Fibroblast of skin of right biceps (primary cell): ENCODE measurements around the gene HS6ST3.

ENCODE experiments used
- DNase-seq: peaks from one replicate; pipeline ENCODE4 v3.0.0-alpha.2; 2013

HS6ST3 gene

DNA sequence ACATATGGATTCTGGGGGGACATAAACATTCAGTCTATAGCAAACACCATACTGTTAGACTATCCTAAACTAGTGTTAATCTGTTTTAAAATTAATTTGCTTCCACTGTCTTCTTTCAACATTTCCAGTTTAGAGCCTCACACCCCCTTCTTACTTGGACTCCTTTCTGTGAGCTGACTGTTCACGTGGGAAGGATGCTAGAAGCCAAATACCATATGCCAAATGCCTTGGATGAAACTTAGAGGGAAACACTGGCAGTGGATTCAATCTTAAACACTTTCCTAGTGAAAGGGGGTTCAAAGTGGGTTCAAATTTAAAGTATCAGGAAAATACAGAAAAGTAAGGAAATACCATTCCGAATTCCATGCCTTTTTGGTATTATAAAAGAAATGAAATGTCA, 113.6 kb downstream of the HS6ST3 start:
- DNase-seq: no peak

DNA sequence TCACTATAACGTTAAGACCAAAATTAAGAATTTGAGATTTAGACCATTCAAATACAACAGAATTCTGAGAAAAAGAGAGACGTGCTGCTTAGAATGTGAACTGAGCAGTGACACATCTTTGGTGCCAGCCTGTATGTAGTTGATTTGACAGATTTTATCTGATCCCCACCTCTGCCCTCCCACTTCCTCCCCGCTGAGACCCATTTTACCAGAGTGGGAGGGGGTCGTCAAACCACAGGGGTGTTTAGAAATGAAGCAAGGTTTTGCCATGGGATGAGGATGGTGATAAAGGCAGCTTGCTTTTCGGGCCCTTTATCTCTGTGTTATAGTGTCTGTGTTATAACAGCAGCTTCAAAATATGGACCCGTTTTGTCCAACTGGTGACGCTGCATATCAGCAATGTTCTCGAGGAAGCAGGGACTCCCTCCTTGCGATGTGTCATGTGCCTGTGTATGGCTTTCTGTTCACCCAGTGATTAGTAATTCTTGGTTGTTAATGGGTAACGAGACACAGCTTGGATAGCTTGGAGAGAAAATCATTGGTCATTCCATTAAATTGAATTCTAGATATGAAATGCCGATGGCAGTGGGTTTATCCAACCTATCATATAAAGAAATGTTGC, 125.0 kb downstream of the HS6ST3 start:
- DNase-seq: no peak

DNA sequence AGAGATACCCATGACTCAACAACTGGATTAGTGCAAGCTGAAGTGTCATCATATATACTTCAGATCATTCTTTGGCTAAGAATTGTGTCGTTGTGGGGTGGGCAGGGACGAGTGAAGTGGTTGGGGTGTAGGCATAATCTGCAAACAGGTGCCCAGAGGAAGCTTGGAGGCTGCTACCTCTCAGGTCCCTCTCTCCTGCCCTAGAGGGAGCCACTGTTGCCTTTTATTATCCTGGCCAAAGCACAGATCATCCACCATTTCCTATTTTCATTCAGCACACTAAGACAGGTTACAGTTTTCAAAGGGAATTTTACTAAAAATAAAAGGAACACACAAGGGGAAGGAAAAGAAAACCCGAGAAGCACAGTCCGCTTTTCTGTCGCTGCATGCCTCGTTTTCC, 126.6 kb downstream of the HS6ST3 start:
- DNase-seq: no peak

DNA sequence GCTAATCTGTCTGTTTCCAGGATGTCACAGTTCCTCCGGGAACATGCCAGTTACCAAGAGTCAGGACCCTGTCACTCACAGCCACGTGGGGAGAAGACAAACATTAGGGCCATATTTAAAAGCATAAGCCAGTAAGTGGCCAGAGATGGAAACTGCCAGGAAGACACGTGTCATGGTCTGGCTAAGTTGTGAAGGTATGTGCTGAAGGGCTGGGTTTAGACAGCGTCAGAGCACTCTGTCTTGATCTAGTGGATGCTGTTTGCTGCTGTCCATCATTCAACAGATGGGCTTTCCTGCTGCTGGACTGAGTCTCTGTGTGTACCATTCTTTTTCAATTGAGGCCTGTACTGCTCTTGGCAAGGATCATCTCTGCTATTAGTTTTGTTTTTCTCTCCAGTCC, 128.6 kb downstream of the HS6ST3 start:
- no peak for DNase-seq

DNA sequence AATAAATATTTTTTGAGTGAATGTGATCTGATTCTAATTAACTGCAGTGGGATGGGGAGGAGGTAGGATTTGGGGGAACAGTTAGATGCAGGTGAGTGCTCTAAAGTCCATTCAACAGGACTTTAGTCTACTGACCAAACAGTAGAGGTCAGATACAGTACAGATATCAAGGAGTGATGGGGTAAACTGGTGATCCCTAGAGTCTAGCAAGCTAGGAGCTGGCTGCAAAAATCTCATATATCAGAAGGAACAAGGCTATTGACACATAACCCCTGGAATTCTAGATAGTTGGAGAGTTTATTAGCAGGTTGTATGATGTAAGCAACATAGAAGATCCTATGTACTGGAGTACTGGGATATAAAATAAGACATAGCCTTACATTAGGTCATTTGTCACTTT, 131.6 kb downstream of the HS6ST3 start:
- DNase-seq: no peak

DNA sequence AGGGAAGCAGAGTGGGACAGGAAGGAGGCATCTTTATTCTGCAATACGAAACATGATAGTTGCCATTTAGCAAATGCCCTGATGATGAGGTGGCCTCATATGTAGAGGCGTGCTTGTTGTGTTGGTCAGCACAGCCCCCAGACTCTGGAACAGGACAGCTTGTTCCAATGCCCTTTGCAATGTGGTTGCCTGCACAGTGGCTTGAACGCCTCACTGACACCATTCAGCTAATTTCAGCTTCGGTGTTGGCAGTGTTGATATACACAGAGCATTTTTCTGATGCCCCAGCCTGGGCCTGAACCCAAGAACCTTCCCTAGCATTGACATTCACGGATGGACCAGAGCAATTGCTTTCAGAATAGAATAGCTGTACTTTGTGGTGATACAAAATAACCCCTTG, 133.3 kb downstream of the HS6ST3 start:
- no peak for DNase-seq

DNA sequence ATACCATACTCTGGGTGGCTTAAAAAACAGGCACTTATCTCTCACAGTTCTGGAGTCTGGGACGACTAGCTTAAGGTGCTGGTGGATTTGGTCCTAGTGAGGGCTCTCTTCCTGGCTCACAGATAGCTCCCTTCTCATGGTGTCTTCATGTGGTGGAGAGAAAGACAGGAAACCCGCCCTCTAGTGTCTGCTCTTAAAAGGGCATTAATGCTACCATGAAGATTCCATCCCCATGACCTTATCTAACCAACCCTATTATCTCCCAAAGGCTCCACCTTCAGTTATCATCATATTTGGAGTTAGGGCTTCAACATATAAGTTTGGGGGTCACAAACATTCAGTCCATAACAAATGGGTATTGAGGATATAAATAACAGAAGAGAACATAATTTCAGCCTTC, 139.4 kb downstream of the HS6ST3 start:
- DNase-seq: no peak

DNA sequence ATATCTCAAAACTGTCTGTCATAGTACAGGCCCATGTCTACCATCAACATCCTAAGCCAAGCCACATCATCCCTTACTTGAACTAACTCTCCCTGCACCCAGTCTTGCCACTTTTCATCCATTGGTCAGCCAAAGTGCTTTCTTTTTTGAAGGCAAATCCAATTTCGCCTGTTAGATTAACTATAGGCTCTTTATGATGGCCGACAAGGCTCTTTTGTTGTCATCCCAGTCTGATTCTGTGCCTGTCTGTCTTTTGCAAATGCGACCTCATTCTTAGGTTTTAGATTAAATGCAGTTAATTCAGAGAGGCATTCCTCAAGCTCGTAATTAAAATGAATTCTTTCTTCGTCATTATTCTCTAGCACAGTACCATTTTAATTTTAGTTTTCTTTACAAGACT, 148.3 kb downstream of the HS6ST3 start:
- no peak for DNase-seq

DNA sequence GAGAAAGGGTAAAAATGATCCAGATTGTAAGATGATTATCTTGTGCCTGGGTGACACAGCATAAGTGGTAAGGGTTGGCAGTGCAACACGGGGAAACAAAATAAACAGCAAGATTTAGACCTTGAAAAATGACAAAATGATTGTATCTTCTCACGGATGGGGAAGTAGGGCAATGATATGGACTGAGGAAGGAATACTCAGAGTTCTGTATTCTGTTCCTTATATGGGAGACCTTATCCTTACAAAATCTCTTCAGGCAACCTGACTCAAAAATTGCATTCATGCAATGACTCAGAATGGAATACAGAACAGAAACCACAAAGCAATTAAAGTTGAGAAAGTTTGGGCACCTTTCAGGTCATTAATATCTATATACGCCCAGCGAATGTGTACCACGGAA, 149.0 kb downstream of the HS6ST3 start:
- DNase-seq: no peak

DNA sequence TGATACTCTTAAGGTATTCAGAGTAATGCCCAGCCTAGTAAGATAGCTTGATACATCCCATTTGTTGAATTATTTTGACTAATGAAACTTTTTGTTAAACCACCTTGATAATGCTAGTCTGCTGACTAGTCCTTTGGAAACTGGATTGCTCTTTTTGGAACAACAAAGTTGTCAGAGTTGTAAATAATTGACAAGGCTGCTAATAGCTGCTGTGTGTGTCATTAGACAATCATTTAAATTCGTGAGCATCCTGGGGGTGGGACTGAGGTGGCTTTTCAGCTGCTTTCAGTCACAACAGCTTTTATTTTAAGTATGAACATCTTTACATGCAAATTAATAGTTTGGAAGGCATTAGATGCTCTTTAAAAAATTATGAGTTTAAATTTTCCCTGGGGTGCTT, 153.5 kb downstream of the HS6ST3 start:
- DNase-seq: no peak

DNA sequence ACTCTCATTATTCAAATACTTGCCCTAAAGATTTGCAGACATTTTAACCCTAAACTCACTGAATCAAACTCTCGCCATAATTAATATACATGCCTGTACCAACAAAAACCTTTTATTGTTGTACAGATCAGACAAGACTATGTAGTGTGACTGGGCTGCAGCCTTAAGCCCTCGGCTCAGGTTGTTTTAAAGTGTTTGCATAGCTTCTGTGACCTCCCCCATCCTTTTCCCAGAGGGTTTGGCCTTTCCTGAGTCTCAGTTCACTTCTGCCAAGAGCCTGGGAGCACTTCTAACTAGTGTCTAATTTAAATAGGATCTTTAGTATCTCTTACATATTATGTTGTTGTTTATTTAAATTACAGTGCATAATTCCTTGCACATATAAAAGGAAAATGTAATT, 158.2 kb downstream of the HS6ST3 start:
- DNase-seq: no peak

DNA sequence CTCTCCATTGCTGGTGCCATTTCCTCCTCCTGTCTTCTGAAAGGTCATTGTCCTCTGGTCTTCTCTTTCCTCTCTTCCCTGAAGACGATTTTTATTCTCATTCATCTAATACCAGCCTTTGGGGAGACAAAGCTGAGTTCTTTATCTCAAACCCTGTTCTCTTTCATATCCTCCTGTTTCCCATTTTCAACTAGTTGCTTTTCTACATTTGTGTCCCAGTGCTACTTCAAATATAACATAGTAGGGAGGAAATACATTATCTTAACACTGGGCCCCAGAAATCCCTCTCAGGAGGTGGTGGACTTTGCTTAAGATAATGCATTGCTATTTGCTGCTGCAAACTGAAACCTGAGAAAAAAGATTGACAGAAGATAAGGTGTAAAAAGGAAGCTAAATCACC, 159.1 kb downstream of the HS6ST3 start:
- no peak for DNase-seq

DNA sequence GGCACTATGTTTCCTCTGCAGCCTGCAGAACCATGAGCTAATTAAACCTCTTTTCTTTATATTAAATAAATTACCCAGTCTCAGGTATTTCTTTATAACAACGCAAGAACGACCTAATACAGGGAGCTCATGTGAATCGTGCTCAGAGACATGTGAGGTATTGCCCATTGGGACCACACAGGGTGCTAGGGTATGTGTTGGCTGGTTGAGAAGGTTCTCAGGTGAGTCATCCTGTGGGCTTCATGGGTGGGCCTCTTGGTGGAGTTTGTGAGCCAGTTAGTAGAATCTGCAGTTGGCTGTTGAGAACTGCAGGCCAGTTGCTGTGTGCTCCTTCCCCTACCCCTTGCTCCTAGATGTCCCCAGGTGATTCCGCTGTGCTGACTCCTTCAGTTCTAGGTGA, 163.0 kb downstream of the HS6ST3 start:
- peak; percentile 0 for DNase-seq

DNA sequence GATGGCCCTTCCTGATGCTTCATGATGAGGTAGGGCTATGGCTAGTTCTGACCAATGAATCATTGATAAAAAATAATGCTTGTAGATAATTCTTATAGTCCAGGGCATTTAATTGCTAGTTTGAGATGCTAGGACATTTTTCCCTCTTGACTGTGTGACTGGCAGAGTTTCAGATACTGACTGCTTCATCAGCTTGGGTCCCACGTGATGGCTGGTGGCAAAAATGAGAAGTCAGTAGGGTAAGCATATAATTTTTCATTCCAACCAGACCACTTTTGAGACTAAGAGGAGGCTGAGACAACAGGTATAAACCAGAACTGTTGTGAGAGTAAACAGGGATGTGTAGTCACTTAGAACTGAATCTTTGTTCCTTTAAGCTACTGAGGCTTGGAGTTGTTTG, 183.3 kb downstream of the HS6ST3 start:
- no peak for DNase-seq

DNA sequence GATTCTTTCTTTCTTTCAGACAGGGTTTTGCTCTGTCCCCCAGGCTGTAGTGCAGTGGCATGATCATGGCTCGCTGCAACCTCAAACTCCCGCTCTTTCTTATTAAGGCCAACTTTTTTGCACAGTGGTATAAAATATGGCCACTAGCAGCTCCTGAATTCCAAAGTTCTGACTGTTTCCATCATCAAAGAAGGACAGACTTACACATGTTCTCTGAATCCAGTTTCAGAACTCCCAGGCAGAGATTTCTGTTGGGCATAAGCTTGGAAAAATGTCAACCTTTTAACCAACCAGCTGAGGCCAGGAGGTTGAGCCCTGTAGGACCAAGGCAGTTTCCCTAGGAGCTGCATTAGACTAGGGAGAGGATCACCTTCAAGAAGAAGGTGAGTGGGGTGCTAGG, 184.1 kb downstream of the HS6ST3 start:
- no peak for DNase-seq

DNA sequence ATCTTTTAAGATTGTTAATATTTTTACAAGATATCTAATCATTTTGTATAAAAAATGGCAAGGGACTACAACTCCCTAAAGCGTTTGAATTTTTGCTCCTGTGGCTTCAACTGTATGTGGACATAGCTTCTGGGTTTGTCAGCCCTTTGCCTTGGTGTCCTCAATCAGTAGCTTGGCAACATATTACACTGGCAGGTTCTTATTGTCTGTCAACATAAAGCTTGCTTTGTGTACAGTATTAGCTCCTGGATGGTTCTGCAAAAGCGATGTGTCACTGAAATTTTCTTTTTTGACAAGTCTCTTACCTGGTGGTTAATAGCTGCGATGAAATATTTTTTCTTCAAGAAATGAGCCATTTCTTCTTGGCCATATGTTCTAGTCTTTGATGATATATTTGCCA, 190.0 kb downstream of the HS6ST3 start:
- no peak for DNase-seq

DNA sequence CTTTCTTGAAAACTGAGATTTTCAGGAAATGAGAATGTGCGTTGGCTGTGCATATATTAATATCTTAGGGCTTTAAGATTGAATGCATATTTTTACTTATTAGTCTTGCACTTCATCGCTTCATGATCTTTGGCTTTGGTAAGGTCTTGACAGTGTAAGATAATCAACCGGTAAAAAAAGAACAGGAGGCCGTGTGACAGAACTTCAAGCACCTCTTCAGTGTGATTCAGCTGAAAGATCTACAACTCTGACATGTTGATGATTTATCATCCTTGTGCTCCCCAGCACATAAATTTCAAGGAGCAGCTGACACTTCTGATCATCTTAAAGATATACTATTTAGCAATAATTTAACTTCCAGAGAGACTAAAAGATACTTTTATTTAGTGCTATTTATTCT, 195.1 kb downstream of the HS6ST3 start:
- no peak for DNase-seq

DNA sequence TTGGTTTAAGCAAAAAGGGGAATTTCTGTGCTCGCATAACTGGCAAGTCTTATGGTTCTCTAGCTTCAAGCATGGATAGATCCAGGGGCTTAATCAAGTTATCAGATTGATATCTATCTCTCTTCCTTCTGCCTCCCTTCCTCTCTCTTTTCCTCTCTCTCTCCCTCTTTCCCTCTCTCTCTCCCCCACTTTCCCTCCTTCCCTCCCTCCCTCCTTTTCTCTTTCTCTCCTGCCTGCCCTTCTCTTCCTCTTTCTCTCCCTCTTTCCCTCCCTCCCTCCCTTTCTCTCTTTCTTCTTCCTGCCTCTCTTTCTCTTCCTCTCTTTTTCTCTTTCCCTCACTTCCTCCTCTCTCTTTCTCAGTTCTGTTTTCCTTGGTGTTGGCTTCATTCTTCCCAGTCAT, 195.8 kb downstream of the HS6ST3 start:
- no peak for DNase-seq

DNA sequence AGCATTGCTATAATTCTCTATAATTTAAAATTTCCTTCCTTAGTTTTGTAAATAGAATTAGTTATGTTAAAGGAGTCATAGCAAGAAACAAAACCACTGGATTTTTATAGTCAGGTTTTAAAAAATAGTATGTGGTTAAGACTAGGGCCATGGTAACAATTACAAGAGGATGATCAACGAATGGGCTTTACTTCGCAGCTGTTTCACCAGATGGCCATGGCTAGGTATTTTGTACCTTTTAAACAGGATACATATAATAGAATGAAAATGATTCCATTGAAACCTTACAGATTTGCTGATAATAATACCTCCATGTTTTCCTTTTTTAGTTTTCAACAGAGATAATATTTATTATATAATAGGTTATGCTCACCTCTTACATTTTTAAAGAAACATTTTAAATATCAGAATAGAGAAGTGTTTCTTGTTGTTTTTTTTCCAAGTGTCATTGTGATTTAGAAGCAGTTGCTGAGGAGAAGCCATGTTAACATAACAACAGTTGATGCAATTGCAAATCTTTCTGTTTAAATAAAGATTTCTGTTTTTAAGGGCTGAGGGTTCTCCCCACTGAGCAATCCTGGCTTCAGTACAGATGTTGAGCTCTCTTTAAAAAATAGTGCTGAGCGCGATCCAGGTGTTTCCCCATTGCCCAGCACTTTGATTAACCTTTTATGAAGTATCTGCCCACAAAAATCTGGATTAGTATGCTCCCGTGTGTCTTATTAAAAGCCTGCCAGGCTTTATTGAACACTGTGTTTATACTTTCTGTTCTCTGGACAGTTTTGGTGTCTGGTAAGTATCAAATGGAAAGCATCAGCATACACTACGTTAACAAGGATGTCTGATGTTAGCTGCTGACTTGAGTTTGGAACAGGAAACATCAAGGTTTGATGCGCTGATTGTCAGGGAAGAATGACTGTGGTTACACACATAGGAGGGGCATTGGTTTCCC, 205.3 kb downstream of the HS6ST3 start:
- no peak for DNase-seq

DNA sequence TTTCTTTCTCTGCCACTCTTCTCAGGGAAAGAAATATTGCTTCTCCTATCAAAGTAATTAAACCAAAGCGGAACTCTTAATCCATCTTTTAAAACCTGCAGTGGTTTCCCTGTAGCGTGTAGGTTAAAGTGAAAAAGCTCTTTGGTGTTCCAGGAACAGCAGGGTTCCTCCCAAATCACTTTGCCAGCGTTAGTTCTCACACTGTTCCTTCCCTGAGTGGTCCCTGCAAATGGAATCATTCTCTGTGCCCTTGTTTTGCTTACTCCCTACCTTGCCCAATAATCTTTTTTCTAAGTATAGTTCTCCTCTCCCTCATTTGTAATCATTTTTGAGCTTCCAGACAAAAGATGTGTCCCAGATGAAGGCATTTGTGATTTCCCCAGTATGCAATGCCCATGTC, 207.5 kb downstream of the HS6ST3 start:
- no peak for DNase-seq

DNA sequence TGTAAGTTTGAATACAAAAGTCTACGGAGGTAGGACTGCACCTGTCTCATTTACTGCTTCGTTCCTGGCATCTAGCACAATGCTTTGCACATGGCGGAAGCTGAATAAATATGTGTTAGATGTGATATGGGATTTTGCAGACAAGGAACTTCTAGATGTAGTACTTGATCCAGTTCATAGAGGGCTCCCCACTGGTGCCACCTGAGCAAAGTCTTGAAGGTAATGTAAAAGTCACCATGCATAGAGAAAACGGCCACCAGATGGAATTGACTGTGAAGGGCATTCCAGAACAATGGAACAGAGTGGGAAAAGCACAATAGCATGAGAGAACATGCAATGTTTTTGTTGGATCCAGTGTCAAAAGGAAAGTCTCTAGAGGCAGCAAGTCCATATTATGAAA, 209.3 kb downstream of the HS6ST3 start:
- DNase-seq: no peak

DNA sequence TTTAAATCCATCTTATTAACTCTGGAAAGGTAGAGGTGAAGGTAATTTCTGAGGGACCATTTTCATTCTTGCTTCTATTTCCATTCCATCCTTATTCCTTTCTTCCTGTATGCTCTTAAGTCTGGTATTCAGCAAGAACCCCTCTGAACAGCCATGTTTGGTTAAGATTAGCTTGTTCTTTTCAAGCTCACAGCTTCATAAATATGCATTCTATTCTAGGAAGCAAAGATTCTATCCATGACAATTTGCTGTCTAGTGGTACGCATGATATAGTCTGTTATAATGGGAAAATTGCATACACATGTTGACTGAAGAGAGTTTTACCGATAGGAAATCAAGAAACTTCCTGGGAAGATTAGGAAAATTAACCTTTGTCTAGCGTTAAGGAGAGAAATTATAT, 218.7 kb downstream of the HS6ST3 start:
- DNase-seq: no peak

DNA sequence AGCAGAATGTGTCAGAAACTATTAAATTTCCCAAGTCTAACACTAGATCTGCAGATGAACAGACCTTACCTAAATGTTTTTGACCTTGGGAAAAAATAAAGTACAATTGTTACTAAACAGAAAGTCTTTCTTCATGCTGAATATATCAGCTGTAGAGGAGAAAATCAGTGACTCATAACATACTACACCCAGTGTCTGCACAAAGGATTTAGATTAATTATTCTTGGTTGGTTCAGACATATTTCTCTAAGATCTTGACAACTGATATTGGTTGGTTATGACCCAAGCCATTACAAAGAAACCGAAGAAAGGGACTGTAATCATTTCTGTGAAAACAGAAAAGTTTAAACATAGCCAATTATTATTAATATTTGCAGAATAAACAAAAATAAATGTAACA, 225.1 kb downstream of the HS6ST3 start:
- no peak for DNase-seq

DNA sequence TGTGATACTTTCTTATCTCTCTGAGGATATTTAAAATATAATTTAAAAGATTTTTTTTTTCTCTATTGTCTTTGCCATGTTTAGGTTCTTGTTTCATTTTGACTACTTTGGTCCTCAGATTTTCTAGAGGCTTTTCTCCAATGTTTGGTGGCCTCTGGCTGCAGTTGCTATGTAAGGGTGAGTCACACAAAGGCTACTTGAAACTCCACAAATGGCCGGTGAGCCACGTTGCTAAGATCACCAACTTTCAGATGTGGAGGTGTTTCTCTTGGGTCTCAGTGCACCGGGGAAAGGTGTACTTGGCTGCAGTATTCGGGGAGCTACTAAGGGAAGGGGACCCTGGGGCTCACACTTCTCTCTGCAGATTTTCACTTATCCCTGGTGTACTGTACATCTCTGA, 248.1 kb downstream of the HS6ST3 start:
- no peak for DNase-seq

DNA sequence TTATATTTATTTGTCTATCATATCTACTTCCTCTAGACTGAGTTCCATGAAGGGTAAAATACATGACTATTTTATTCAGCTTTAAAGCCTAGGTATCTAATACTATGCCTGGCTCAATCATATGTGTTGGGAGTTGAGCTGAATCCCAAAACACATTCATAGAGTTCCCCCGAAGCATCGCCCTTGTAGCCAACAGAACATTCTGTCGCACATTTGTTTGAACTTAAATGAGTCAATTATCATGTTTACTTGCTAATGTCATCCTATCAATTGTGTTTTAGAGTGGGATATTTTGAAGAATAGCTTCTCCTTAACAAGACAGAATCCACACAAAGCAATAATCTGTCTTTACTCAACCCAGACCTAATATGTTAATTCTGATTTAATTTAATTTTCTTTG, 252.4 kb downstream of the HS6ST3 start:
- no peak for DNase-seq
